ENCODE data around the gene IRF2BP1. TPM values are rescaled to one million over a fixed set of nuclear protein-coding genes. Genes with fewer than 3 reads are reported as not detected.
"Not testable (repeated sequence)": the region's sequence is repeated elsewhere in the genome, so short reads cannot be mapped to it uniquely, and the experiment has no call there.

IRF2BP1 gene
- total and polyA plus RNA-seq, 4 donors = 4.9 to 16.8 (median 16.4) TPM

- H3K4me3 ChIP-seq (ENCODE audit: low read depth in 1 of 3, low read length in 3 of 3) = no peak overlapping the region
- WGBS = 91% methylated on average over 7 of the region's 7 CpGs
- H3K9ac ChIP-seq (ENCODE audit: low read depth in 1 of 2, low read length in 2 of 2) = no peak overlapping the region
- no peak overlapping the region for H3K27ac ChIP-seq (ENCODE audit: low read depth in 1 of 2, low read length in 2 of 2)
- DNase-seq (ENCODE audit: low spot score) = no peak
- H3K9me3 ChIP-seq (ENCODE audit: control insufficient read depth in 4 of 4, low read length in 3 of 4) = no peaks in the 10 kb centered on the region
- TF ChIP-seq FOXA2 (IDR thresholded peaks at IDR 0.05) (no peak), HNF4A (conservative IDR thresholded peaks at IDR 0.05) (no peak), ZBTB33 (IDR thresholded peaks at IDR 0.05) (no peak), RXRA (IDR thresholded peaks at IDR 0.05) (no peak), CTCF (IDR thresholded peaks at IDR 0.05; ENCODE audit: low read depth, low read length, missing input control) (no peak), GABPA (IDR thresholded peaks at IDR 0.05 in 1 of 2, conservative IDR thresholded peaks at IDR 0.05 in 1 of 2) (no peak), MAX (IDR thresholded peaks at IDR 0.05) (no peak), JUND (IDR thresholded peaks at IDR 0.05) (no peak)
- peaks cover 9 to 27% (median 15%) of the 10 kb centered on the region in 4 donors for H3K4me1 ChIP-seq (ENCODE audit: control insufficient read depth in 4 of 4, insufficient read depth in 4 of 4, low read length in 3 of 4)
- peaks cover 3 to 10% (median 4%) of the 10 kb centered on the region in 4 donors for H3K36me3 ChIP-seq (ENCODE audit: control insufficient read depth in 4 of 4, insufficient read depth in 3 of 4, low read depth in 1 of 4, low read length in 3 of 4)
- H3K27me3 ChIP-seq (ENCODE audit: control insufficient read depth in 4 of 4, insufficient read depth in 4 of 4, low read length in 3 of 4) = no peaks in the 10 kb centered on the region
Measured at GRCh38 chr19:45899253-45899652, 13.3 kb upstream of the IRF2BP1 start.

- H3K4me1 ChIP-seq (ENCODE audit: control insufficient read depth in 4 of 4, insufficient read depth in 4 of 4, low read length in 3 of 4) = peaks cover 8 to 22% (median 10%) of the 10 kb centered on the region in 4 donors
- TF ChIP-seq JUND (IDR thresholded peaks at IDR 0.05) (no peak), ATF3 (IDR thresholded peaks at IDR 0.05) (no peak), HNF4G (IDR thresholded peaks at IDR 0.05) (no peak), TAF1 (conservative IDR thresholded peaks at IDR 0.05) (no peak), FOXA2 (IDR thresholded peaks at IDR 0.05) (no peak), GABPA (IDR thresholded peaks at IDR 0.05 in 1 of 2, conservative IDR thresholded peaks at IDR 0.05 in 1 of 2) (no peak), HNF4A (conservative IDR thresholded peaks at IDR 0.05) (no peak), RAD21 (IDR thresholded peaks at IDR 0.05) (no peak), RXRA (IDR thresholded peaks at IDR 0.05) (no peak), EGR1 (IDR thresholded peaks at IDR 0.05; ENCODE audit: low read depth in 2 of 2) (no peak)
- WGBS = 95% methylated on average over 8 of the region's 8 CpGs
Measured at GRCh38 chr19:45897261-45897812, 11.4 kb upstream of the IRF2BP1 start.

GRCh38 chr19:45895983-45896599 lies 10.2 kb upstream of the IRF2BP1 start:
- H3K27me3 ChIP-seq (ENCODE audit: control insufficient read depth in 4 of 4, insufficient read depth in 4 of 4, low read length in 3 of 4); H3K27ac ChIP-seq (ENCODE audit: low read depth in 1 of 2, low read length in 2 of 2); H3K9ac ChIP-seq (ENCODE audit: low read depth in 1 of 2, low read length in 2 of 2); H3K36me3 ChIP-seq (ENCODE audit: control insufficient read depth in 4 of 4, insufficient read depth in 3 of 4, low read depth in 1 of 4, low read length in 3 of 4); H3K9me3 ChIP-seq (ENCODE audit: control insufficient read depth in 4 of 4, low read length in 3 of 4); DNase-seq (ENCODE audit: low spot score); H3K4me3 ChIP-seq (ENCODE audit: low read depth in 1 of 3, low read length in 3 of 3): not testable (repeated sequence)
- 95% methylated on average over 12 of the region's 12 CpGs for WGBS
- peaks cover 4 to 11% (median 6%) of the 10 kb centered on the region in 4 donors for H3K4me1 ChIP-seq (ENCODE audit: control insufficient read depth in 4 of 4, insufficient read depth in 4 of 4, low read length in 3 of 4)

More at GRCh38 chr19:45897261-45897812, 11.4 kb upstream of the IRF2BP1 start:
- Histone ChIP-seq H3K27ac (ENCODE audit: low read depth in 1 of 2, low read length in 2 of 2) (no peak overlapping the region), H3K36me3 (ENCODE audit: control insufficient read depth in 4 of 4, insufficient read depth in 3 of 4, low read depth in 1 of 4, low read length in 3 of 4) (peaks cover 3 to 10% (median 4%) of the 10 kb centered on the region in 4 donors), H3K4me3 (ENCODE audit: low read depth in 1 of 3, low read length in 3 of 3) (no peak overlapping the region), H3K9ac (ENCODE audit: low read depth in 1 of 2, low read length in 2 of 2) (no peak overlapping the region), H3K27me3 (ENCODE audit: control insufficient read depth in 4 of 4, insufficient read depth in 4 of 4, low read length in 3 of 4) (no peaks in the 10 kb centered on the region), H3K9me3 (ENCODE audit: control insufficient read depth in 4 of 4, low read length in 3 of 4) (no peaks in the 10 kb centered on the region)
- DNase-seq (ENCODE audit: low spot score) = no peak

Measured in liver (tissue), 9 donors.